ENCODE measurements around the gene ZNF771. TPM values are rescaled to one million over a fixed set of nuclear protein-coding genes. Genes with fewer than 3 reads are reported as not detected.

Gene ZNF771
- polyA plus RNA-seq, 1 donor (not counting 4 experiments of a cell fraction or from before 2014, with no cell fraction given): 4.0 TPM

GRCh38 chr16:30367349-30368009 lies 39.9 kb upstream of the ZNF771 start:
- Histone ChIP-seq H3K4me1 (ENCODE audit: control insufficient read depth, extremely low read depth, insufficient read depth, low read length) (peaks cover 25% of the 10 kb centered on the region), H3K9me3 (ENCODE audit: control insufficient read depth, low read depth, low read length) (no peaks in the 10 kb centered on the region), H4K20me1 (ENCODE audit: control insufficient read depth, extremely low read depth, insufficient read depth, low read length) (peaks cover 12% of the 10 kb centered on the region), H3K4me3 (ENCODE audit: control insufficient read depth in 2 of 3, extremely low read depth in 1 of 3, insufficient read depth in 2 of 3, low read depth in 1 of 3, low read length in 3 of 3) (peak overlapping the region; percentile 74 to 97 (median 82)), H3K9ac (ENCODE audit: control insufficient read depth, extremely low read depth, insufficient read depth, low read length) (peak overlapping the region; percentile 80), H3K27ac (ENCODE audit: control insufficient read depth, insufficient read depth, low read length) (peak overlapping the region; percentile 73), H3K36me3 (ENCODE audit: control insufficient read depth in 2 of 2, extremely low read depth in 1 of 2, insufficient read depth in 2 of 2, low read length in 2 of 2) (peaks cover 8 to 29% of the 10 kb centered on the region in 2 experiments), H2AFZ (ENCODE audit: control insufficient read depth, low read length) (no peak overlapping the region), H3K4me2 (ENCODE audit: control insufficient read depth, extremely low read depth, insufficient read depth, low read depth, low read length) (peak overlapping the region; percentile 95), H3K79me2 (ENCODE audit: control insufficient read depth, insufficient read depth, low read length) (peaks cover 73% of the 10 kb centered on the region), H3K9me1 (ENCODE audit: control insufficient read depth, extremely low read depth, insufficient read depth, low read length) (peaks cover 3% of the 10 kb centered on the region), H3K27me3 (ENCODE audit: control insufficient read depth, extremely low read depth, insufficient read depth, low read length) (no peaks in the 10 kb centered on the region)
- DNase-seq (ENCODE audit: low read depth, low spot score) (no peak), FAIRE-seq (no peak)
- TF ChIP-seq CTCF (optimal IDR thresholded peaks at IDR 0.05 in 1 of 3, IDR thresholded peaks at IDR 0.05 in 1 of 3, conservative IDR thresholded peaks at IDR 0.05 in 1 of 3; ENCODE audit: extremely low read depth in 1 of 3, insufficient read depth in 2 of 3, low read length in 3 of 3): no peak
- TF ChIP-seq EZH2 (IDR thresholded peaks at IDR 0.05; ENCODE audit: low read length): no peak
- dilution Hi-C loops (cut with MboI; ENCODE audit: extremely low pct_ligation_motif_present, low sequenced_read_pairs): no loop called here

- H3K27ac ChIP-seq (ENCODE audit: control insufficient read depth, insufficient read depth, low read length): peak overlapping the region; percentile 73
- peaks cover 3% of the 10 kb centered on the region for H3K9me1 ChIP-seq (ENCODE audit: control insufficient read depth, extremely low read depth, insufficient read depth, low read length)
- H3K36me3 ChIP-seq (ENCODE audit: control insufficient read depth in 2 of 2, extremely low read depth in 1 of 2, insufficient read depth in 2 of 2, low read length in 2 of 2): peaks cover 5 to 23% of the 10 kb centered on the region in 2 experiments
- H3K79me2 ChIP-seq (ENCODE audit: control insufficient read depth, insufficient read depth, low read length): peaks cover 65% of the 10 kb centered on the region
- DNase-seq (ENCODE audit: low read depth, low spot score) (no peak), FAIRE-seq (no peak)
- H3K4me3 ChIP-seq (ENCODE audit: control insufficient read depth in 2 of 3, extremely low read depth in 1 of 3, insufficient read depth in 2 of 3, low read depth in 1 of 3, low read length in 3 of 3): peak overlapping the region; percentile 74 to 97 (median 82)
- no peak for TF ChIP-seq CTCF (optimal IDR thresholded peaks at IDR 0.05 in 1 of 3, IDR thresholded peaks at IDR 0.05 in 1 of 3, conservative IDR thresholded peaks at IDR 0.05 in 1 of 3; ENCODE audit: extremely low read depth in 1 of 3, insufficient read depth in 2 of 3, low read length in 3 of 3)
- no peak for TF ChIP-seq EZH2 (IDR thresholded peaks at IDR 0.05; ENCODE audit: low read length)
- no peaks in the 10 kb centered on the region for H3K9me3 ChIP-seq (ENCODE audit: control insufficient read depth, low read depth, low read length)
- H3K27me3 ChIP-seq (ENCODE audit: control insufficient read depth, extremely low read depth, insufficient read depth, low read length): no peaks in the 10 kb centered on the region
- H4K20me1 ChIP-seq (ENCODE audit: control insufficient read depth, extremely low read depth, insufficient read depth, low read length): peaks cover 12% of the 10 kb centered on the region
- peak overlapping the region; percentile 95 for H3K4me2 ChIP-seq (ENCODE audit: control insufficient read depth, extremely low read depth, insufficient read depth, low read depth, low read length)
- peak overlapping the region; percentile 80 for H3K9ac ChIP-seq (ENCODE audit: control insufficient read depth, extremely low read depth, insufficient read depth, low read length)
- H2AFZ ChIP-seq (ENCODE audit: control insufficient read depth, low read length): no peak overlapping the region
- peaks cover 25% of the 10 kb centered on the region for H3K4me1 ChIP-seq (ENCODE audit: control insufficient read depth, extremely low read depth, insufficient read depth, low read length)
- dilution Hi-C loops (cut with MboI; ENCODE audit: extremely low pct_ligation_motif_present, low sequenced_read_pairs): no loop called here
Measured at GRCh38 chr16:30368122-30368791, 39.1 kb upstream of the ZNF771 start.
